ENCODE data around the gene EIF5.
"Not testable (repeated sequence)": the region's sequence is repeated elsewhere in the genome, so short reads cannot be mapped to it uniquely, and the experiment has no call there.

Gene EIF5

DNA sequence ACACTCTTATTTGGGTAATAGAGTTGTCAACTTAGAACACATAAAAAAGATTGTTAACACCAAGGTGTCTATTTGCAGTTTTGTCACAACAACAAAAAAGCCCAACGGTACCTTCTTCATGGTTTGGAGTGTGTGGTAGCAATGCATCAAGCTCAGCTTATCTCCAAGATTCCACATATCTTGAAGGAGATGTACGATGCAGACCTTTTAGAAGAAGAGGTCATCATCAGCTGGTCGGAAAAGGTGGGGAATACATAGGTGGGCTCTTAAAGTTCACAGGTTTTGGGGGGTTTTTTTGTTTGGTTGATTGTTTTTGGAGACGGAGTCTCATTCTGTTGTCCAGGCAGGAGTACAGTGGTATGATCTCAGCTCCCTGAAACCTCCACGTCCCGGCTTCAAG is 5.5 kb downstream of the EIF5 start:
- DNase-seq = no peak

DNA sequence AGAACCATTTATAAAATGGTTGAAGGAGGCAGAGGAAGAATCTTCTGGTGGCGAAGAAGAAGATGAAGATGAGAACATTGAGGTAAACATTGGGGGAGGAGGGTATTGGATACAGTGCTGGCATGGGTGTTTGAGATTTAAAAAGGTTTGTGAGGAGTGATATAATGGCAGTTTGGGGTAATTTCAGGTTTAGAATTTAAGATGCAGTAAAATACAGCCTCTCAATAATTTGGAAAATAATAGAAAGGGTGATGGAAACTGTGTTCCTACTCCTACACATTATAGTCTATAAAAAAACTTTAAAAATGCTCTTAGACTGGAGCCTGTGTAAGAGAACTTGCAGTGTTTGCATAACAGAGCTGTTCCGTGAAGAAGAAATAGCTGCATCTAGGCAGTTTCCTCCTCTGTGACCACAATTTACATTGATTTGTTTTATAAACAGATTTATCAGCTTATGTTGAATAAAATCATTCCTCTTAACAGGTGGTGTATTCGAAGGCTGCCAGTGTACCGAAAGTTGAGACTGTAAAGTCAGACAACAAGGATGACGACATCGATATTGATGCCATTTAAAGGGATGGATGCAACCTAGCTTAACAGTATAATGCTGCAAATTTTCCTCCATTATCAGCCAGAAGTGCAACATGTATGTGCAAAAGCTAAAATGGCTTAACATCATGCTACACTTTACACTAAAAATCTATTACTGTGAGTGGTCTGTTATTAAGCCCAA is 6.6 kb downstream of the EIF5 start:
- no peak for DNase-seq

GRCh38 chr14:103341250-103342129 is 7.5 kb downstream of the EIF5 start:
- DNase-seq = no peak

GRCh38 chr14:103343164-103343879 is 9.3 kb downstream of the EIF5 start:
- no peak for DNase-seq

- DNase-seq = no peak
These were observed 10.1 kb downstream of the EIF5 start for GRCh38 chr14:103343905-103344797.

DNA sequence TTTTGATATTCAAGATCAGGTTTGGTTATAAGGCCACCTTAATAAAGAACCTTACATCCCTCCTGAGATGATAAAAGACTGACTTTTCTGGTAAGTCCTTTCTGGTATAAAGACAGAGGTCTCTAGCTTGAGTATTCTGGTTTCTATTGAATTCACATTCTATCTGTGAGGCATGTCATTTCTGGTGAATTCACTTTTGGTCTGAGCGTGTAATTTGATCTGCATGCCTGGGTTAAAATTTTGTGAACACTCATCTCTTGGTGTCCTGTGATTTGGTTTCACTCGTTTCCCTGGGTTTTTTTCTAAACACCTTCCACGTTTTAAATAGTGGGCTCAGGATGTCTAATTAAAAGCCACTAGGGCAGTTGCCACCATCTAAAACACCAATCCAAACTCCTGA is 12.2 kb downstream of the EIF5 start:
- DNase-seq = peak; percentile 34

GRCh38 chr14:103347091-103347815 is 13.2 kb downstream of the EIF5 start:
- DNase-seq = no peak

GRCh38 chr14:103348154-103348553 is 14.1 kb downstream of the EIF5 start:
- no peak for DNase-seq

DNA sequence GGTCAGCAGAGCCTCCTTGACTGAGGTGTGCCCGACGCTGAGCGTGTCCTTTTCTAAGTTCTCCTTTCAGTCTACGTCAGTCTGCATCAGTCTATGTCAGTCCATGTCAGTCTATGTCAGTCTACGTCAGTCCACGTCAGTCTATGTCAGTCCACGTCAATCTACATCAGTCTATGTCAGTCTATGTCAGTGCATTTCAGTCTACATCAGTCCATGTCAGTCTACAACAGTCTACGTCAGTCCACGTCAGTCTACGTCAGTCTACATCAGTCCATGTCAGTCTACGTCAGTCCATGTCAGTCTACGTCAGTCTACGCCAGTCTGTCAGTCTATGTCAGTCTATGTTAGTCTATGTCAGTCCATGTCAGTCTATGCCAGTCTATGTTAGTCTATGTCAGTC is 15.9 kb downstream of the EIF5 start:
- DNase-seq = no peak

GRCh38 chr14:103353362-103353761 is 19.3 kb downstream of the EIF5 start:
- DNase-seq = no peak

- no peak for DNase-seq
These were observed 20.1 kb downstream of the EIF5 start for GRCh38 chr14:103354141-103354540.

DNA sequence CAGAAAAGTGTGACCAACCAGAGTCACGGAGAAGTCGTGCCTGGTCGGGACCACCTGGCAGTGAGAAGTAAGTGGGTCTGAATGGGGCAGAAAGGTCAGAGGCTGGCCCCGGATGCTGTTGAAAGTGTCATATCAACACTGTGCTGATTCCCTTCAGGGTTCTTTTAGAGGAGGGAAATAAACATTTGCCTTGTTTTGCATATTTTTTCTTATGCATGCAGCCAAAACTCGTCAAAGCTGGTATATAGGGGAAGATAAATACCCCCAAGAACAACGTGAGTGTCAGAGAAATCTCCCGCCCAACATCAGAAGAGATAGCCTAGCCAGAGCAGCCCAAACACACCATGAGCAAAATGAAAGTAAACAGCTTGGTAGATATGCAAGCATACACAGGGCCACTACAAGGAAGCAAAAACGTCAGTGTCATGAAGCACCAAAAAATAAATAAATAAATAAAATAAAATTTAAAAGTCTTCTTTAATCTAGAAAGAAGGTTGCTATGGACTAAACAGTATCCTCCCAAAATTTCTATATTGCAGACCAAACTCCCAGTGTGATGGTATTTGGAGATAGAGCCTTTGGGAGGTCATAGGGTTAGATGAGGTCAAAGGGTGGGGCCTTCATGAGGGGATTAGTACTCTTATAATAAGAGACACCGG is 22.1 kb downstream of the EIF5 start:
- no peak for DNase-seq

DNA sequence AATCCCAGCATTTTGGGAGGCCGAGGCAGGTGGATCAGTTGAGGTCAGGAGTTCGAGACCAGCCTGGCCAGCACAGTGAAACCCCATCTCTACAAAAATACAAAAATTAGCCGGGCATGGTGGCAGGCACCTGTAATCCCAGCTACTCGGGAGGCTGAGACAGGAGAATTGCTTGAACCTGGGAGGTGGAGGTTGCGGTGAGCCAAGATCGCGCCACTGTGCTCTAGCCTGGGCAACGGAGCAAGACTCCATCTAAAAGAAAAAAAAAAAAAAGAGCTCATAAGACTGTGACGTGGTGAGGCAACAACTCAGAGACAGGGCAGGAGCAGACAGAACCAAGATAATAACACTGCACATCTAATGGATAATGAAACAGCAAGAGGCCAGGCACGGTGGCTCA is 23.5 kb downstream of the EIF5 start:
- DNase-seq = not testable (repeated sequence)

DNA sequence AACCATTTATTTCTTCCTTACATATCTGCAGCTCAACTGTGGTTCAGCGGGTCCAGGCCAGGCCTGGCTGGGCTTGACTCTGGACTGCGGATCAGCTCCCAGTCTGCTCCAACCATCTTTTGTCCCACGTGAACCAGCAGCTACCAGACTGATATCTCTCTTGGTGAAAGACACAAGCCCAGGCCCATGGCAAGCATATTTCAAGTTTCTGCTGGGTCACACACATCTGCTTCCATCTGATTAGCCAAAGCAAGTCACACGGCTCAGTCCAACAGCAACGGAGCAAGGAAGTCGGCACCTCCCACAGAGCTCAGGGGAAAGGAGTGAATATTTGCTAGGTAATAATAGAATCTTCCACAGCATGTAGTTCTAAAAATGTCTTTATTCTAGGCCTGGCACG is 26.5 kb downstream of the EIF5 start:
- no peak for DNase-seq

- DNase-seq = peak; percentile 96
These were observed 27.8 kb downstream of the EIF5 start for GRCh38 chr14:103361867-103362266.

- peak; percentile 33 for DNase-seq
These were observed 28.7 kb downstream of the EIF5 start for GRCh38 chr14:103362780-103363179.

GRCh38 chr14:103366741-103367140 is 32.7 kb downstream of the EIF5 start:
- no peak for DNase-seq

DNA sequence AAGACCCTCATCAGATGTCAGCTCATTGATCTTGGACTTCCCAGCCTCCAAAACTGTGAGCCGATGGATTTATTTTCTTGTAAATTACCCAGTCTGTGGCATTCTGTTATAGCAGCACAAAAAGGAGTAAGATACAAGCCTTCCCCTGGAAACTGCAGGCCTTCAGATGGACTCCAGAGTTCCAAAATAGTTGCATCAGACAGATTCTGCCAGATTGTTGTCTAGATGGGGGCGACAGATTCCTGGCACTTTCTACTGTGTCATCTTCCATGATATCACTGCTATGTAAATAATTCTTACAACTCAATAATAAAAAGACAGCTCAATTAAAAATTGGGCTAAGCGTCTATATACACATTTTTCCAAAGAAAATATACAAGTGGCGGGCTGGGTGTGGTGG is 34.0 kb downstream of the EIF5 start:
- peak; percentile 62 for DNase-seq

- DNase-seq = no peak
These were observed 36.0 kb downstream of the EIF5 start for GRCh38 chr14:103370087-103370486.

- no peak for DNase-seq
These were observed 38.0 kb downstream of the EIF5 start for GRCh38 chr14:103372017-103372416.

Data from fibroblast of skin of right biceps (primary cell).